HepG2 (cell line): ENCODE data around the gene NSD1. TPM values are rescaled to one million over a fixed set of nuclear protein-coding genes. Genes with fewer than 3 reads are reported as not detected.
A peak's percentile ranks its signal among the peaks of the same experiment; 100 is the strongest.

Experiments used
- HNRNPK ChIP-seq: fragments of 200-400 bp; formaldehyde crosslinking; IDR thresholded peaks from 2 replicates; pipeline ENCODE4 v1.6.1; 2018; ENCODE audit warnings: low read length, low read depth, moderate library complexity, mild to moderate bottlenecking; ENCODE audit not compliant: poor library complexity, severe bottlenecking
- KLF6 ChIP-seq: IDR thresholded peaks from 2 replicates; pipeline ENCODE4 v1.8.0; 2016; ENCODE audit warnings: missing biosample characterization, missing genetic modification reagents
- KMT2A ChIP-seq: sonication (generic); formaldehyde crosslinking; IDR thresholded peaks from 2 replicates; pipeline ENCODE4 v1.4.0; 2020; ENCODE audit warnings: missing genetic modification reagents
- MEIS1 ChIP-seq: sonication (generic); formaldehyde crosslinking; IDR thresholded peaks from 2 replicates; pipeline ENCODE4 v1.9.0; 2021; ENCODE audit warnings: mild to moderate bottlenecking, missing genetic modification reagents, moderate library complexity, borderline replicate concordance
- MYNN ChIP-seq: sonication (generic); formaldehyde crosslinking; IDR thresholded peaks from 2 replicates; pipeline ENCODE4 v1.4.0; 2020; ENCODE audit warnings: mild to moderate bottlenecking, low read depth, missing genetic modification reagents
- NCOA2 ChIP-seq: sonication (generic); formaldehyde crosslinking; IDR thresholded peaks from 2 replicates; pipeline ENCODE4 v1.8.0; 2022; ENCODE audit warnings: inconsistent platforms
- RXRB ChIP-seq: IDR thresholded peaks from 2 replicates; pipeline ENCODE4 v1.6.1; 2016; ENCODE audit warnings: borderline replicate concordance, missing genetic modification reagents, missing compliant biosample characterization
- TARDBP ChIP-seq: sonication (generic); formaldehyde crosslinking; IDR thresholded peaks from 2 replicates; pipeline ENCODE4 v1.8.0; 2022; ENCODE audit warnings: mild to moderate bottlenecking, missing genetic modification reagents
- YY1 ChIP-seq: IDR thresholded peaks from 2 replicates; pipeline ENCODE4 v1.6.1; 2011; ENCODE audit warnings: low read length, low read depth, moderate library complexity, mild to moderate bottlenecking; ENCODE audit not compliant: insufficient read depth, insufficient replicate concordance
- ZKSCAN8 ChIP-seq: IDR thresholded peaks from 2 replicates; pipeline ENCODE4 v1.6.1; 2016; ENCODE audit warnings: borderline replicate concordance, missing genetic modification reagents, missing compliant biosample characterization
- ZNF329 ChIP-seq: sonication (generic); formaldehyde crosslinking; IDR thresholded peaks from 2 replicates; pipeline ENCODE4 v1.9.0; 2021; ENCODE audit warnings: low read depth, mild to moderate bottlenecking, missing genetic modification reagents
- ZNF629 ChIP-seq: sonication (generic); formaldehyde crosslinking; conservative IDR thresholded peaks from 2 replicates; pipeline ENCODE4 v1.5.0; 2020; ENCODE audit warnings: missing genetic modification reagents
- ZNF678 ChIP-seq: sonication (generic); formaldehyde crosslinking; IDR thresholded peaks from 2 replicates; pipeline ENCODE4 v1.4.0; 2020; ENCODE audit warnings: mild to moderate bottlenecking, missing genetic modification reagents
- ZNF781 ChIP-seq: sonication (generic); formaldehyde crosslinking; IDR thresholded peaks from 2 replicates; pipeline ENCODE4 v1.5.1; 2020; ENCODE audit warnings: borderline replicate concordance, mild to moderate bottlenecking, missing genetic modification reagents; ENCODE audit errors: not compliant biosample characterization
- polyA plus RNA-seq, 8 experiments: library from polyadenylated mRNA; depleted of rRNA in 3 of 8; stranded (reverse) in 7 of 8; unstranded in 1 of 8; fragments of >200 nt; fragmentation: Illumina TruSeq in 4 of 8; extraction: Trizol in 4 of 8; gene quantifications; 2 replicates each; pipeline versions ENCODE4 v1.2.1 to v1.2.3, GENCODE V29; 2011 to 2016; ENCODE audit warnings: low read depth in 4 of 8, missing spikeins in 1 of 8, mixed read lengths in 1 of 8; ENCODE audit not compliant: insufficient read depth in 1 of 8
- total RNA-seq, 5 experiments: library from RNA; depleted of rRNA; stranded (reverse); fragments of >200 nt; fragmentation: Illumina TruSeq; extraction: Trizol; gene quantifications; 2 replicates each; pipeline ENCODE4 v1.2.3, GENCODE V29; 2016; ENCODE audit warnings: low read depth in 1 of 5
- TF ChIP-seq, protein P1 (sequence below): sonication (generic); formaldehyde crosslinking; IDR thresholded peaks from 2 replicates; pipeline ENCODE4 v1.5.0; 2020; ENCODE audit warnings: missing genetic modification reagents
- TF ChIP-seq, protein P2 (sequence below): sonication (generic); formaldehyde crosslinking; conservative IDR thresholded peaks from 2 replicates; pipeline ENCODE4 v1.4.0; 2020; ENCODE audit warnings: missing genetic modification reagents
- TF ChIP-seq, protein P3 (sequence below): sonication (generic); formaldehyde crosslinking; IDR thresholded peaks from 2 replicates; pipeline ENCODE4 v1.4.0; 2020; ENCODE audit warnings: missing genetic modification reagents
- TF ChIP-seq, protein P4 (sequence below): sonication (generic); formaldehyde crosslinking; IDR thresholded peaks from 2 replicates; pipeline ENCODE4 v1.4.0; 2020; ENCODE audit warnings: missing genetic modification reagents
- TF ChIP-seq, protein P5 (sequence below): IDR thresholded peaks from 2 replicates; pipeline ENCODE4 v1.6.1; 2016; ENCODE audit warnings: missing compliant biosample characterization, missing genetic modification reagents, borderline replicate concordance
- TF ChIP-seq, protein P6 (sequence below): IDR thresholded peaks from 2 replicates; pipeline ENCODE4 v1.6.1; 2016; ENCODE audit warnings: low read depth

The NSD1 gene
- total and polyA plus RNA-seq, 2 of the 13 experiments (the other 11 are each of a cell fraction or from before 2014, with no cell fraction given) = 0.01 to 0.09 TPM

DNA sequence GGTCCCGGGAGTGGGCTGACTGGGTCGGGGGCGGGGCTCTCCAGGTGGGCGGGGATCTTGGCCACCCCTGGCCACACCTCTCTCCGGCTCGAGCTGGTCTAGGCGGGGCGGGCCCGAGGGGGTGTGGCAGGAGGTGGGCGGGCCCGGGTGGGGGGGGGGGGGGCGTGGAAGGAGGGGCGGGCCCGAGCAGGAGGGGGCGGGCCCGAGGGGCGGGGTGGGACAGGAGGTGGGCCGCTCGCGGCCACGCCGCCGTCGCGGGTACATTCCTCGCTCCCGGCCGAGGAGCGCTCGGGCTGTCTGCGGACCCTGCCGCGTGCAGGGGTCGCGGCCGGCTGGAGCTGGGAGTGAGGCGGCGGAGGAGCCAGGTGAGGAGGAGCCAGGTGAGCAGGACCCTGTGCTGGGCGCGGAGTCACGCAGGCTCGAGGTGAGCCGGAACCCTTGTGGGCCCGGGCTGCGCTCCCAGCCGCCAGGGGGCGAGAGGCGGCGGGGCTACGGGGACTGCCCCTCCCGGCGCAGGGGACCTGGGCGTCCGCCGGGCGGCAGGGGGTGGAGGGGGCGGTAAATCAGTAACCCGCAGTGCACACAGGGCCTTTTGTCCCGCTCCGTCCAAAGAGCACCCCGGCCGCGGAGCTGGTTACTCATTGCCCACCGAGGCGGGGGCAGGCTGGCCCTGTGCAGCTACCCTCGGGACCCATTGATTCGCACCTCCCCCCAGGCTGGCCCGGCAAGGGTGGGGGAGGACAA lies 46.7 kb upstream of the NSD1 start, which contains the start of gene FGFR4 (continued):
- TF ChIP-seq ZNF629 (CRISPR knock-in tag) (peak; percentile 57; the same call in 1 of the 2 replicates), KLF6 (peak; percentile 64; the same call in 1 of the 2 replicates), TARDBP (CRISPR knock-in tag) (peak; percentile 95), RXRB (CRISPR knock-in tag) (peak; percentile 78), MEIS1 (peak; percentile 34; the same call in 1 of the 2 replicates), KMT2A (peak; percentile 65), ZNF329 (CRISPR knock-in tag) (peak; percentile 93), MYNN (CRISPR knock-in tag) (no peak), YY1 (peak; percentile 69), ZNF678 (0 out of 2 replicates have a peak, but pooled peaks have one; percentile 74), HNRNPK (peak; percentile 84), NCOA2 (peak; percentile 91), ZKSCAN8 (CRISPR knock-in tag) (no peak), ZNF781 (CRISPR knock-in tag) (no peak)
- TF ChIP-seq, protein P1, sequence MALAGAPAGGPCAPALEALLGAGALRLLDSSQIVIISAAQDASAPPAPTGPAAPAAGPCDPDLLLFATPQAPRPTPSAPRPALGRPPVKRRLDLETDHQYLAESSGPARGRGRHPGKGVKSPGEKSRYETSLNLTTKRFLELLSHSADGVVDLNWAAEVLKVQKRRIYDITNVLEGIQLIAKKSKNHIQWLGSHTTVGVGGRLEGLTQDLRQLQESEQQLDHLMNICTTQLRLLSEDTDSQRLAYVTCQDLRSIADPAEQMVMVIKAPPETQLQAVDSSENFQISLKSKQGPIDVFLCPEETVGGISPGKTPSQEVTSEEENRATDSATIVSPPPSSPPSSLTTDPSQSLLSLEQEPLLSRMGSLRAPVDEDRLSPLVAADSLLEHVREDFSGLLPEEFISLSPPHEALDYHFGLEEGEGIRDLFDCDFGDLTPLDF (CRISPR knock-in tag) = peak; percentile 61; the same call in 1 of the 2 replicates
- TF ChIP-seq, protein P2, sequence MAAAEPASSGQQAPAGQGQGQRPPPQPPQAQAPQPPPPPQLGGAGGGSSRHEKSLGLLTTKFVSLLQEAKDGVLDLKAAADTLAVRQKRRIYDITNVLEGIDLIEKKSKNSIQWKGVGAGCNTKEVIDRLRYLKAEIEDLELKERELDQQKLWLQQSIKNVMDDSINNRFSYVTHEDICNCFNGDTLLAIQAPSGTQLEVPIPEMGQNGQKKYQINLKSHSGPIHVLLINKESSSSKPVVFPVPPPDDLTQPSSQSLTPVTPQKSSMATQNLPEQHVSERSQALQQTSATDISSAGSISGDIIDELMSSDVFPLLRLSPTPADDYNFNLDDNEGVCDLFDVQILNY (CRISPR knock-in tag) = 0 out of 2 replicates have a peak, but pooled peaks have one; percentile 40
- TF ChIP-seq, protein P3, sequence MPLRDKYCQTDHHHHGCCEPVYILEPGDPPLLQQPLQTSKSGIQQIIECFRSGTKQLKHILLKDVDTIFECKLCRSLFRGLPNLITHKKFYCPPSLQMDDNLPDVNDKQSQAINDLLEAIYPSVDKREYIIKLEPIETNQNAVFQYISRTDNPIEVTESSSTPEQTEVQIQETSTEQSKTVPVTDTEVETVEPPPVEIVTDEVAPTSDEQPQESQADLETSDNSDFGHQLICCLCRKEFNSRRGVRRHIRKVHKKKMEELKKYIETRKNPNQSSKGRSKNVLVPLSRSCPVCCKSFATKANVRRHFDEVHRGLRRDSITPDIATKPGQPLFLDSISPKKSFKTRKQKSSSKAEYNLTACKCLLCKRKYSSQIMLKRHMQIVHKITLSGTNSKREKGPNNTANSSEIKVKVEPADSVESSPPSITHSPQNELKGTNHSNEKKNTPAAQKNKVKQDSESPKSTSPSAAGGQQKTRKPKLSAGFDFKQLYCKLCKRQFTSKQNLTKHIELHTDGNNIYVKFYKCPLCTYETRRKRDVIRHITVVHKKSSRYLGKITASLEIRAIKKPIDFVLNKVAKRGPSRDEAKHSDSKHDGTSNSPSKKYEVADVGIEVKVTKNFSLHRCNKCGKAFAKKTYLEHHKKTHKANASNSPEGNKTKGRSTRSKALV (CRISPR knock-in tag) = peak; percentile 86
- TF ChIP-seq, protein P4, sequence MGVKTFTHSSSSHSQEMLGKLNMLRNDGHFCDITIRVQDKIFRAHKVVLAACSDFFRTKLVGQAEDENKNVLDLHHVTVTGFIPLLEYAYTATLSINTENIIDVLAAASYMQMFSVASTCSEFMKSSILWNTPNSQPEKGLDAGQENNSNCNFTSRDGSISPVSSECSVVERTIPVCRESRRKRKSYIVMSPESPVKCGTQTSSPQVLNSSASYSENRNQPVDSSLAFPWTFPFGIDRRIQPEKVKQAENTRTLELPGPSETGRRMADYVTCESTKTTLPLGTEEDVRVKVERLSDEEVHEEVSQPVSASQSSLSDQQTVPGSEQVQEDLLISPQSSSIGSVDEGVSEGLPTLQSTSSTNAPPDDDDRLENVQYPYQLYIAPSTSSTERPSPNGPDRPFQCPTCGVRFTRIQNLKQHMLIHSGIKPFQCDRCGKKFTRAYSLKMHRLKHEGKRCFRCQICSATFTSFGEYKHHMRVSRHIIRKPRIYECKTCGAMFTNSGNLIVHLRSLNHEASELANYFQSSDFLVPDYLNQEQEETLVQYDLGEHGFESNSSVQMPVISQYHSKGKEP = peak; percentile 53; the same call in 1 of the 2 replicates
- TF ChIP-seq, protein P5, sequence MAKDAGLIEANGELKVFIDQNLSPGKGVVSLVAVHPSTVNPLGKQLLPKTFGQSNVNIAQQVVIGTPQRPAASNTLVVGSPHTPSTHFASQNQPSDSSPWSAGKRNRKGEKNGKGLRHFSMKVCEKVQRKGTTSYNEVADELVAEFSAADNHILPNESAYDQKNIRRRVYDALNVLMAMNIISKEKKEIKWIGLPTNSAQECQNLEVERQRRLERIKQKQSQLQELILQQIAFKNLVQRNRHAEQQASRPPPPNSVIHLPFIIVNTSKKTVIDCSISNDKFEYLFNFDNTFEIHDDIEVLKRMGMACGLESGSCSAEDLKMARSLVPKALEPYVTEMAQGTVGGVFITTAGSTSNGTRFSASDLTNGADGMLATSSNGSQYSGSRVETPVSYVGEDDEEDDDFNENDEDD (CRISPR knock-in tag) = 0 out of 2 replicates have a peak, but pooled peaks have one; percentile 59
- TF ChIP-seq, protein P6, sequence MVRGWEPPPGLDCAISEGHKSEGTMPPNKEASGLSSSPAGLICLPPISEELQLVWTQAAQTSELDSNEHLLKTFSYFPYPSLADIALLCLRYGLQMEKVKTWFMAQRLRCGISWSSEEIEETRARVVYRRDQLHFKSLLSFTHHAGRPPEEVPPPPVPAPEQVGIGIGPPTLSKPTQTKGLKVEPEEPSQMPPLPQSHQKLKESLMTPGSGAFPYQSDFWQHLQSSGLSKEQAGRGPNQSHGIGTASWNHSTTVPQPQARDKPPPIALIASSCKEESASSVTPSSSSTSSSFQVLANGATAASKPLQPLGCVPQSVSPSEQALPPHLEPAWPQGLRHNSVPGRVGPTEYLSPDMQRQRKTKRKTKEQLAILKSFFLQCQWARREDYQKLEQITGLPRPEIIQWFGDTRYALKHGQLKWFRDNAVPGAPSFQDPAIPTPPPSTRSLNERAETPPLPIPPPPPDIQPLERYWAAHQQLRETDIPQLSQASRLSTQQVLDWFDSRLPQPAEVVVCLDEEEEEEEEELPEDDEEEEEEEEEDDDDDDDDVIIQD (CRISPR knock-in tag) = peak; percentile 48; the same call in 1 of the 2 replicates
